Measurements from ENCODE around the gene NAT10. TPM values are rescaled to one million over a fixed set of nuclear protein-coding genes. Genes with fewer than 3 reads are reported as not detected.

The NAT10 gene
- total RNA-seq = 21.5 and 25.0 TPM in 2 replicates

DNA sequence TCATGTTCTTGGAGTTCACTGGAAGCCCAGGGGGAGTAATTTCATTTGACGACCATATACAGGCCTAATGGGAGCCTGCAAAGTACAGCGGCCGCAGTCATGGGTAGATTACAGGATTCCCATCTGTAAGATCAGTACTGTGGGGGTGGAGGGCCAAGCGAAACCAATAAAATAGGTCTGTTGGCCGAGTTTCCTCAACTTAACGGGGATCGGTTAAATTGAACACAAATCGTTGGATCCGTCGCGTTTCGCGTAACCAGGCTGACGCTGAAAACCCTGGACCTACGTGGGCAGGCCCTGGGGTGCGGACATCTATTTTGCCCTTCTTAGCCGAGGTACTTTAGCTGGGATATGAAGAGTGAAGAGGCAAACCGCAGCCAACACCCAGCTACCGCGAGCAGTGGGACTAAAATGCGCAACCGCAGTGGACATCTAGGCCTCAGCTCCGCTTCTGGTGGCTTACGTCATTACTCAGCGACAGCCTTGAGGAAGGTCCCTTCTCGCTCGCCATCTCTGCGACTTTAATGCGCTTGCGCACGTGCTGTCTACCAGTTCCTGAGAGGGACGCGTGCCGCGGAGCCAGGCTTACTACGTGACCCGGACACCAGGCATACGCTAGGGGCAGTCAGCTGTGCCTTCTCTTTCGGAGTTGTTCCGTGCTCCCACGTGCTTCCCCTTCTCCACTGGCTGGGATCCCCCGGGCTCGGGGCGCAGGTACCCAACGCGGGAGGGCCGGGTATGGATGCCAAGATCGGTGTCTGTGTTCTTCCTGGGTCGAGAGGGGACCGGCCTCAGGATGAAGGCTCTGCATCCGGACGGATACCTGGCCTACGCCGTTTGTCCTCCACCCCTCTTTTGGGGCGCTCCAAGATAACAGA is at the start of gene NAT10:
Gene NAT10 (plus strand): TSS at position 551 of the 878 bp plus-strand sequence. CDS start 2,597 bp downstream, outside the sequence.

Other genes with a start within 250 kb of the NAT10 start
- 0.30 and 0.84 TPM in 2 replicates for gene LMO2, start 213.6 kb upstream of the NAT10 start, total RNA-seq
- 166 and 213 TPM in 2 replicates for gene CAPRIN1, start 53.9 kb upstream of the NAT10 start, total RNA-seq